ENCODE measurements around the gene PLEK. TPM values are rescaled to one million over a fixed set of nuclear protein-coding genes. Genes with fewer than 3 reads are reported as not detected.

PLEK gene
- total and polyA plus RNA-seq, 2 of the 13 experiments (the other 11 are each of a cell fraction or from before 2014, with no cell fraction given): not detected

DNA sequence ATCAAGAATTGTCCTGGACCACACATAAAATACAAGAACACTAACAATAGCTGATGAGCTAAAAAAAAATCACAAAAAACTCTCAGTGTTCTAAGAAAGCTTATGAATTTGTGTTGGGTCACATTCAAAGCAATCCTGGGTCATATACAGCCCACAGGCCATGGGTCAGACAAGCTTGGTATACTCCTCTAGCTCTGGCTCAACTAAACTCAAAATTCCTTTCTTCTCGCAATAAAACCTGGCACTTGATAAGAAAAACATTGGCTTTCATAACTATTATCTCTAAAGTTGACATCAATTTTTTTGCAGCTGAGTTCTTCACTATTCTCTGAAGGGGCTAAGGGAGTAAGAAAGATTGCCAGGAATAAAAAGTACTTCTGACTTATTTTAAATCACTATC lies 63.7 kb downstream of the PLEK start (continued):
- TF ChIP-seq, protein P1, sequence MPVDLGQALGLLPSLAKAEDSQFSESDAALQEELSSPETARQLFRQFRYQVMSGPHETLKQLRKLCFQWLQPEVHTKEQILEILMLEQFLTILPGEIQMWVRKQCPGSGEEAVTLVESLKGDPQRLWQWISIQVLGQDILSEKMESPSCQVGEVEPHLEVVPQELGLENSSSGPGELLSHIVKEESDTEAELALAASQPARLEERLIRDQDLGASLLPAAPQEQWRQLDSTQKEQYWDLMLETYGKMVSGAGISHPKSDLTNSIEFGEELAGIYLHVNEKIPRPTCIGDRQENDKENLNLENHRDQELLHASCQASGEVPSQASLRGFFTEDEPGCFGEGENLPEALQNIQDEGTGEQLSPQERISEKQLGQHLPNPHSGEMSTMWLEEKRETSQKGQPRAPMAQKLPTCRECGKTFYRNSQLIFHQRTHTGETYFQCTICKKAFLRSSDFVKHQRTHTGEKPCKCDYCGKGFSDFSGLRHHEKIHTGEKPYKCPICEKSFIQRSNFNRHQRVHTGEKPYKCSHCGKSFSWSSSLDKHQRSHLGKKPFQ (CRISPR knock-in tag; IDR thresholded peaks at IDR 0.05; ENCODE audit: insufficient replicate concordance): no peak
- TF ChIP-seq NONO (IDR thresholded peaks at IDR 0.05) (no peak), NONO (CRISPR knock-in tag; conservative IDR thresholded peaks at IDR 0.05) (no peak), ZZZ3 (CRISPR knock-in tag; IDR thresholded peaks at IDR 0.05; ENCODE audit: borderline replicate concordance) (no peak)

DNA sequence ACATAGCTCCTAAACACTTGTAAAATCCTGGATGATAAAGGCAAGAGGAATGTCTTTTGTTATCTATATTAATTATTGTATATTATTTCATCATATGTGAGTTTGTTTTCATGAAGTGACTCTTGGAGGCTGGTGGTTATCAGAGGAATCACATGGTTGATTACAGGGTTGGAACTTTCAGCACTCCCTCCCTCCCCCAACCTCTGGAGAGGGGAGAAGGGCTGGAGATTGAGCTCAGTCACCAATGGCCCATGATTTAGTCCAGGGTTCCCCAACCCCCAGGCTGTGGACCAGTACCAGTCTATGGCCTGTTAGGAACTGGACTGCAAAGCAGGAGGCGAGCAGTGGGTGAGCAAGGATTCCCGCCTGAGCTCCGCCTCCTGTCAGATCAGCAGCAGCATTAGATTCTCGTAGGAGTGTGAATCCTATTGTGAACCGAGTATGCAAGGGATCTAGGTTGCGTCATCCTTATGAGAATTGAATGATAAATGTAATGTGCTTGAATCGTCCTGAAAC lies 64.3 kb downstream of the PLEK start:
- Histone ChIP-seq H3K27ac (ENCODE audit: extremely low read length, insufficient read depth, low read length) (no peak overlapping the region), H3K4me2 (ENCODE audit: low read depth, low read length) (no peak overlapping the region), H3K27me3 (ENCODE audit: control insufficient read depth in 1 of 2, insufficient read depth in 2 of 2, low read length in 2 of 2) (no peaks in the 10 kb centered on the region; a peak in 1 of 5 replicates), H2AFZ (ENCODE audit: low read length) (no peak overlapping the region), H3K36me3 (replicated peaks in 1 of 2; ENCODE audit: control insufficient read depth in 1 of 2, insufficient read depth in 2 of 2, low read length in 2 of 2) (no peaks in the 10 kb centered on the region), H3K4me3 (replicated peaks in 1 of 3; ENCODE audit: insufficient read depth in 1 of 3, low read depth in 2 of 3, low read length in 3 of 3) (no peak overlapping the region), H3K9me3 (ENCODE audit: low read length) (no peaks in the 10 kb centered on the region), H4K20me1 (ENCODE audit: insufficient read depth, low read length) (no peaks in the 10 kb centered on the region), H3K79me2 (ENCODE audit: insufficient read depth, low read length) (no peaks in the 10 kb centered on the region), H3K9ac (ENCODE audit: insufficient read depth, low read depth, low read length) (no peak overlapping the region), H3K4me1 (ENCODE audit: insufficient read depth, low read length) (no peaks in the 10 kb centered on the region)
- FAIRE-seq: no peak
- ATAC-seq: no peak
- no peak for DNase-seq (ENCODE audit: low spot score)
- no TSS peak for BruUV-seq (replicated peaks)
- intact Hi-C loops (cut with micrococcal nuclease; ENCODE audit: unreplicated experiment): no loop called here
- ChIA-PET CTCF (ENCODE audit: low intra/inter-chr PET ratio, low total read pairs) (no interaction called here), POLR2A (no interaction called here)
- WGBS (ENCODE audit: low lambda C conversion rate): 20% methylated on average over 7 of the region's 7 CpGs
- in situ Hi-C loops (cut with HindIII; ENCODE audit: extremely low pct_ligation_motif_present, low pct_unique_long_range_greater_than_20kb): no loop called here
- TF ChIP-seq CEBPB (IDR thresholded peaks at IDR 0.05; ENCODE audit: borderline replicate concordance, low read depth, low read length) (peak; percentile 41; the same call in 1 of the 2 replicates), ZNF776 (CRISPR knock-in tag; IDR thresholded peaks at IDR 0.05) (no peak)

All from HepG2 (cell line).